Lung (tissue), 12 donors: ENCODE results near the gene ZNF532. TPM values are rescaled to one million over a fixed set of nuclear protein-coding genes. Genes with fewer than 3 reads are reported as not detected.

Experiments
- ATAC-seq: fragments of 200-7000 bp; cut with Tn5 transposase; one replicate; pipeline ENCODE4 v1.9.1; 2020; ENCODE audit warnings: moderate number of reproducible peaks; ENCODE audit not compliant: insufficient read depth, low FRiP score
- DNase-seq, 3 donors: peaks; one replicate each; pipeline ENCODE4 v3.0.0-alpha.2; 2013 to 2017
- H3K27ac ChIP-seq, 2 donors: one replicate each; pipeline ENCODE4 v1.5.1; 2013; ENCODE audit warnings: mild to moderate bottlenecking in 2 of 2, moderate library complexity in 2 of 2, control low read depth in 1 of 2, inconsistent platforms in 1 of 2, low read depth in 1 of 2, low read length in 1 of 2
- H3K27me3 ChIP-seq, 3 donors: one replicate each; pipeline ENCODE4 v1.5.1; 2013; ENCODE audit warnings: low read length in 2 of 3; ENCODE audit not compliant: control insufficient read depth in 3 of 3, insufficient read depth in 3 of 3
- H3K36me3 ChIP-seq, 4 donors: one replicate each; pipeline ENCODE4 v1.5.1; 2013; ENCODE audit warnings: low read length in 4 of 4, mild to moderate bottlenecking in 1 of 4, moderate library complexity in 1 of 4; ENCODE audit not compliant: control insufficient read depth in 4 of 4, insufficient read depth in 4 of 4
- H3K4me1 ChIP-seq, 5 donors: one replicate each; pipeline ENCODE4 v1.5.1; 2013; ENCODE audit warnings: low read length in 5 of 5, mild to moderate bottlenecking in 2 of 5, moderate library complexity in 1 of 5; ENCODE audit not compliant: control insufficient read depth in 5 of 5, insufficient read depth in 5 of 5
- H3K4me3 ChIP-seq: one replicate; pipeline ENCODE4 v1.5.1; 2013; ENCODE audit warnings: mild to moderate bottlenecking, control low read depth, moderate library complexity
- H3K9ac ChIP-seq, 2 donors: one replicate each; pipeline ENCODE4 v1.5.1; 2013; ENCODE audit warnings: low read length in 2 of 2, control low read depth in 1 of 2; ENCODE audit not compliant: insufficient read depth in 1 of 2
- H3K9me3 ChIP-seq, 4 donors: one replicate each; pipeline ENCODE4 v1.5.1; 2013; ENCODE audit warnings: low read length in 3 of 4, mild to moderate bottlenecking in 1 of 4, moderate library complexity in 1 of 4; ENCODE audit not compliant: control insufficient read depth in 4 of 4, insufficient read depth in 3 of 4
- WGBS, 2 donors: extraction: QIAGEN DNeasy Blood & Tissue Kit; methylation state at CpG; one replicate each; pipeline ENCODE4 v1.1.7; 2013; 5-methylcytosine and 5-hydroxymethylcytosine counted together
- polyA plus RNA-seq, 2 donors: library from polyadenylated mRNA; stranded (reverse); fragments of 200-250 nt; gene quantifications; one replicate each; pipeline ENCODE4 v1.2.1, GENCODE V29; 2013
- total RNA-seq, 2 donors: library from RNA; depleted of rRNA in 1 of 2; stranded (reverse); fragments of >200 nt in 1 of 2; gene quantifications; one replicate each; pipeline ENCODE4 v1.2.1, GENCODE V29; 2014 to 2021
- TF ChIP-seq, protein P1 (sequence below): IDR thresholded peaks from 2 replicates; pipeline ENCODE4 v1.5.1; 2012; ENCODE audit warnings: mild to moderate bottlenecking; ENCODE audit errors: control extremely low read depth, extremely low read depth
- donor health status: control.
- donor health status: control.
- donor health status: Bipolar disorder and iron deficiency.
- donor health status: healthy.
- donor health status: DM: yes; HTN: yes; CAD: no.

ZNF532 gene
- total and polyA plus RNA-seq, 4 donors, result 12.3 to 128 (median 38.6) TPM

- TF ChIP-seq, protein P1, sequence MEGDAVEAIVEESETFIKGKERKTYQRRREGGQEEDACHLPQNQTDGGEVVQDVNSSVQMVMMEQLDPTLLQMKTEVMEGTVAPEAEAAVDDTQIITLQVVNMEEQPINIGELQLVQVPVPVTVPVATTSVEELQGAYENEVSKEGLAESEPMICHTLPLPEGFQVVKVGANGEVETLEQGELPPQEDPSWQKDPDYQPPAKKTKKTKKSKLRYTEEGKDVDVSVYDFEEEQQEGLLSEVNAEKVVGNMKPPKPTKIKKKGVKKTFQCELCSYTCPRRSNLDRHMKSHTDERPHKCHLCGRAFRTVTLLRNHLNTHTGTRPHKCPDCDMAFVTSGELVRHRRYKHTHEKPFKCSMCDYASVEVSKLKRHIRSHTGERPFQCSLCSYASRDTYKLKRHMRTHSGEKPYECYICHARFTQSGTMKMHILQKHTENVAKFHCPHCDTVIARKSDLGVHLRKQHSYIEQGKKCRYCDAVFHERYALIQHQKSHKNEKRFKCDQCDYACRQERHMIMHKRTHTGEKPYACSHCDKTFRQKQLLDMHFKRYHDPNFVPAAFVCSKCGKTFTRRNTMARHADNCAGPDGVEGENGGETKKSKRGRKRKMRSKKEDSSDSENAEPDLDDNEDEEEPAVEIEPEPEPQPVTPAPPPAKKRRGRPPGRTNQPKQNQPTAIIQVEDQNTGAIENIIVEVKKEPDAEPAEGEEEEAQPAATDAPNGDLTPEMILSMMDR, result no peak
- no peak for DNase-seq
- Histone ChIP-seq H3K36me3 (peaks cover 0 to 8% (median 3%) of the 10 kb centered on the region in 4 donors), H3K9ac (no peak overlapping the region), H3K4me1 (peaks cover 5 to 24% (median 14%) of the 10 kb centered on the region in 5 donors), H3K9me3 (no peaks in the 10 kb centered on the region), H3K27ac (no peak overlapping the region), H3K4me3 (no peak overlapping the region), H3K27me3 (no peaks in the 10 kb centered on the region)
- 75 to 76% methylated on average over 6 of the region's 6 CpGs for WGBS, 2 donors
- ATAC-seq, result no peak
These were observed 30.7 kb downstream of the ZNF532 start for GRCh38 chr18:58895385-58895784.

DNA sequence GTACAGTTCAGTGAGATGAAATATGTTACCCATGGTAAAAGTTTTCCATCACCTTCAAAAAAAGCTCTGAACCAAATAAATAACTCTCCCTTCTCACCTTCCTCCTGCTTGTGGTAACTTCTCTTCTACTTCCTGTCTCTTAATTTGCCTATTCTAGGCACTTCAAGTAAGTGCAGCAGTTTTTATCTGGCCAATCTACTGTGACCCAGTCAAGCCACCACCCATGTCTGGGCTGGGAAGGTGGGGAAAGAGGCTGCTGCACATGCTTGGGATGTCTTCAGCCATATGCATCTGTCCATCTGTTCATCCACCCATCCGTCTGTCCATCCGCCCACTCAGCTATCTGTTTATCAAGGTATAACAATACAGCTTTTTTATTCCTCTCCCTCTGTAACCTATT is 31.6 kb downstream of the ZNF532 start:
- Histone ChIP-seq H3K27ac (no peak overlapping the region), H3K27me3 (no peaks in the 10 kb centered on the region), H3K4me3 (no peak overlapping the region), H3K36me3 (peaks cover 0 to 10% (median 4%) of the 10 kb centered on the region in 4 donors), H3K9ac (peak overlapping the region in 1 of 2 donors; percentile 20), H3K9me3 (no peaks in the 10 kb centered on the region), H3K4me1 (peaks cover 5 to 23% (median 12%) of the 10 kb centered on the region in 5 donors)
- 91 to 93% methylated on average over 2 of the region's 2 CpGs for WGBS, 2 donors
- ATAC-seq (no peak), DNase-seq (no peak)
- TF ChIP-seq, protein P1, result no peak

- WGBS, 2 donors, result 82% methylated on average over 8 of the region's 8 CpGs
- Histone ChIP-seq H3K4me1 (peaks cover 5 to 16% (median 10%) of the 10 kb centered on the region in 5 donors), H3K9me3 (no peaks in the 10 kb centered on the region), H3K9ac (no peak overlapping the region), H3K4me3 (no peak overlapping the region), H3K36me3 (peaks cover 0 to 14% (median 7%) of the 10 kb centered on the region in 4 donors), H3K27me3 (no peaks in the 10 kb centered on the region), H3K27ac (peak overlapping the region in 1 of 2 donors; percentile 23)
- ATAC-seq (no peak), DNase-seq (no peak)
- TF ChIP-seq, protein P1, result no peak
These were observed 32.2 kb downstream of the ZNF532 start for GRCh38 chr18:58896734-58897508.
